HG02870 (cell line): ENCODE results near the gene ZC3HAV1.
"Not testable (repeated sequence)": the region's sequence is repeated elsewhere in the genome, so short reads cannot be mapped to it uniquely, and the experiment has no call there.

Experiments
- ATAC-seq: cut with Tn5 transposase; IDR thresholded peaks from one replicate; pipeline ENCODE4 v1.9.1; 2021; ENCODE audit warnings: mild to moderate bottlenecking, moderate library complexity; ENCODE audit not compliant: unreplicated experiment

Gene ZC3HAV1

DNA sequence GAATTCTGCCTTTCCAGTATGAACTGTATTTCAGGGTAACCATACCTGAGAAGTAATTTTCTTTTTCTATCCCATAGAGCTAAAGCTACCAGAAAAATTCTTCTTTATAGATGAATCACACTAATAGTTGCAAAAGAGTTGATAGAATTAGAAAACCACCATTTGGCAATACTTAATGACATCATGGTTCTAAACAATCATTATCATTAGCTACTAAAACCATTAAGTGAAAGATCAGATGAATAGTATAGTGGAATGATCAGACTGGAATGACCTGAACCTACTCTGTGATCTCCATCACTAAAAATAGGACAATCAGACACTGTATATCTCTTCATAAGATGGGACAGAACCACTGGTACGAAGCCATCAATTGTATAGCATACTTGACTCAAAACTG is 53.8 kb downstream of the ZC3HAV1 start:
- no peak for ATAC-seq

DNA sequence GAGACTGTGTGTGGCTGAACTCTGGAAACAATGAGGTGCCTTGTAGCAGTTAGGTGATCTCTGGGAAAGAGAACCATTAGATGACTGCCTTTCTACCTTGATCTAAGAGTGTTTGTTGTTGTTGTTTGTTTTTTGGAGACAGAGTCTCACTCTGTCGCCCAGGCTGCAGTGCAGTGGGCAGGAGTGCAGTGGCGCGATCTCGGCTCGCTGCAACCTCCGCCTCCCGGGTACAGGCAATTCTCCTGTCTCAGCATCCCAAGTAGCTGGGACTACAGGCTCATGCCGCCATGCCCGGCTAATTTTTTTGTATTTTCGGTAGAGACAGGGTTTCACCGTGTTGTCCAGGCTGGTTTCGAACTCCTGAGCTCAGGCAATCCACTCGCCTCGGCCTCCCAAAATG is 54.9 kb downstream of the ZC3HAV1 start:
- not testable (repeated sequence) for ATAC-seq

DNA sequence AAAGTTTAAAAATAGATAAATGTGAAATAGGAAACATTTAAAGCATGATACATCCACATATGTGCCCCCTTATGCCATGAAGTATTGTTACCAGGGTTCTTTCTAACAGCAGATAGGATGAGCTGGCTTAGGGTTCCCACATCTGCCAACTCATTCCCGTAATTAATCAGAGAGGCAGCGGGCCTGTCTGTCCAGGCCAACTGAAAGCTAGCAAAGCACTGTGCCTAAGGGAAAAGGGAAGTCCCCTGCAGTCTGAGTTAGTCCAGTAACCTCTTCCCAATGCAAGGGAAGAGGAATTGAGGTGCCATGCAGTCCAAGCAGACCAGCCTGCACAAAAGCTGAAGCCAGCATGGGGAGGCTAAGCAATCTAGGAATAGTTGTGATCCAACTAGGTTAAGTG is 55.4 kb downstream of the ZC3HAV1 start:
- ATAC-seq: no peak

- ATAC-seq: no peak
These were observed 57.9 kb downstream of the ZC3HAV1 start for GRCh38 chr7:139051655-139052054.

DNA sequence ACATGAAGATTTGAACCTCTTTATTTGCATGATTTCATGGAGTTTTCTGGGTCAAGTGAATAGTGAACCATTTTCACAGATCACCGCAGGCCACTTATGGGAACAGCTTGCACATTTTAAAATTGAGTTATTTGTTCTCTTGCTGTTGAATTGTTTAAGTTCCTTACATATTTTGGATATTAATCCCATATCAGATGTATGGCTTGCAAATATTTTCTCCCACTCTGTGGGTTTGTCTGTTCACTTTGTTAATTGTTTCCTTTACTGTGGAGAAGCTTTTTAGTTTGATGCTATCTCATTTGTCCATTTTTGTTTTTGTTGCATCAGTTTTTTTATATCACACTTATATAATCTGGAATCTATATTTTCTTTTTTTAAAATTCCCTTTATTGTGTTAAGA is 59.6 kb downstream of the ZC3HAV1 start:
- ATAC-seq: no peak

DNA sequence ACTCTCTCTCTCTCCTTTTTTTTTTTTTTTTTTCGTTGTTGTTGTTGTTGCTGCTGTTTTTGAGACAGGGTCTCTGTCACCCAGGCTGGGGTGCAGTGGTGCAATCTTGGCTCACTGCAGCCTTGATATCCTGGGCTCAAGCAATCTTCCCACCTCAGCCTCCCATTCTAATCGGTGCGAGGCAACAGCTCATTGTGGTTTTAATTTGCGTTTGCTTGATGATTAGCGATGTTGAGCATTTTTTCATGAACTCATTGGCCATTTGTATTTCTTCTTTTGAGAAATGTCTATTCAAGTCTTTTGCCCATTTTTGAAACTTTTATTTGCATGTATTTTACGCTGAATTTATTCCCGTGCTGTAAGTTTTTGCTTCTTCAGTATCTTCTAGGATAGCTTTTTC is 60.4 kb downstream of the ZC3HAV1 start:
- no peak for ATAC-seq

GRCh38 chr7:139047970-139048369 is 61.5 kb downstream of the ZC3HAV1 start:
- ATAC-seq: no peak

GRCh38 chr7:139046143-139046542 is 63.4 kb downstream of the ZC3HAV1 start:
- ATAC-seq: no peak

DNA sequence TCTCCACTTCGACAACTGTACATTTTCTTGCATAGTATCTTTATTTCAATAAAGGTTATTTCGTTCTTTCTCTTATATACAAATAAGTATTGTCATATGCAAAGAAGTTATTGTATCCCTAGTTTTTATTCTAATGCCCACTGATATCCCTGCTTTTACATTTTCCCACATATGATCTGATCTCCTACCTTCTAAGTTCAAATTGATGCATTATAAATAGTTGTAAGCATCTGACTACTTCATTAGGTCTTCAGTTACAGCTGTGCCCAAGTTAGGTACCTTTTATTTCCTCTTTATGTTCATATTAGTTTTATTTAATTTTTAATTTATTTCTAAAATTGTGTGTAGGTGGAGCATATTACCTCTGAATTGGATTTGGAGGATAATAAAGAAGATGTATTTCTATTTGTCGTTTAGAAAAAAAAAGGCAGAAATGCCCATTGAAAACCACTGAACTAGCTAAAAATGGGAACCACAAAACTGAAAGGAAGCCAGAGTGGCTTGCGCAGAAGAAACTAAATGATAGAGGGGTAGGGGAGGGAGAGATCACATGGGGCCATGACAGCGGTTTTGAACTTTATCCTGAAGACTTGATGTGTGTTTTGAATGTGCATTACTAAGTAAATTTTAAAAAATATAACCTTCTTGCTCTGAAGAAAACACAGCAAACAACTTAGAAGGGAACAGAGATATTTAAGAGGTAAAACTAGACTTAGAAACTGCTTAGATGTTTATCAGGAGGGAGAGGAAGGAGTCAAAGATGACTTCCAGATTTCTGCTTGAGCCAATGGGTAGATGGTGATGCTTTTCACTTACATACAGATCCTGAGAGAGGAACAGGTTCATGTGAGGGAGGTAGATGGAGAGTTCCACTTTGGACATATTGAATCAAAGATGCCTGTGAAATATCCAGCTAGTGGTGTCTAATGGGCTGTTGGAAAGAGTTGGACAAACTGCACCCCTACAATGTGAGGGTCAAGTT is 64.4 kb downstream of the ZC3HAV1 start:
- no peak for ATAC-seq

GRCh38 chr7:139043823-139044812 is 65.4 kb downstream of the ZC3HAV1 start:
- ATAC-seq: no peak

DNA sequence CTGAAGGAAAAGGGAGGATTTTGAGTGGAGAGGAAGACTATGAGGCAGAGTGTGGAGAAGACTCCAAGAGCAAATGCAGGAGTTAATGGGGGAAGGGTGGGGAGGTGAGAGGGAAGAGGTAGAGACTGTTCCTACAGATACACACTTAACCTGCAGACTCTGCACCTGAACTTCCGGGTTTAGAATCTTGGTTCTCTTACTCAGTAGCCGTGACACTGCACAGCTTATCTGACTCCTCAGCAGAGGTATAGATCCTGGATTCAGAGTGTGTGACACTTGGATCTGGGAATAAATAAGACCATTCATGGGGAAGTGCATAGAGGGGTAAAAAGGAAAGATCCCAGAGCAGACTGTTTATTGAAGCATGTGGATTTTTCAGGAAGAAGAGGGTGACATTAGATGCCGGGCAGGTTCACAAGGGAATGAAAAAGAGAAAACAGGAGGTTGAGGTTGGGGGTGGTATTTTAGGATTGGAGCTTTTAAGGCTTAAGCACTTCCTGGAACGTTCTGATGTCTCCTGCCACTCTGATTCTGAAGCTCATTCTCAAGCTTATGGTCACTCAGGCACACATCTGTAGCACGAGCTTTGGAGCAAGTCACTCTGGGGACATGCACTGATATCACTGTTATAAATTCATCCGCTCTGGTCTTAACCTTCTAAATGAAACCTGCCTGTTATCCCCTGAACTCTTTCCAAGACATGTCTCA is 68.0 kb downstream of the ZC3HAV1 start:
- ATAC-seq: no peak

GRCh38 chr7:139038691-139039090 is 70.8 kb downstream of the ZC3HAV1 start:
- ATAC-seq: no peak

- no peak for ATAC-seq
These were observed 72.6 kb downstream of the ZC3HAV1 start for GRCh38 chr7:139036901-139037300.

GRCh38 chr7:139035586-139036353 is 73.8 kb downstream of the ZC3HAV1 start, which contains the start of gene ZC3HAV1L:
Gene ZC3HAV1L (minus strand): TSS chr7:139036042. CDS start chr7:139036017, 25 bp downstream.
- peak; percentile 88 for ATAC-seq

- ATAC-seq: peak; percentile 33
These were observed 74.5 kb downstream of the ZC3HAV1 start for GRCh38 chr7:139034855-139035585.

DNA sequence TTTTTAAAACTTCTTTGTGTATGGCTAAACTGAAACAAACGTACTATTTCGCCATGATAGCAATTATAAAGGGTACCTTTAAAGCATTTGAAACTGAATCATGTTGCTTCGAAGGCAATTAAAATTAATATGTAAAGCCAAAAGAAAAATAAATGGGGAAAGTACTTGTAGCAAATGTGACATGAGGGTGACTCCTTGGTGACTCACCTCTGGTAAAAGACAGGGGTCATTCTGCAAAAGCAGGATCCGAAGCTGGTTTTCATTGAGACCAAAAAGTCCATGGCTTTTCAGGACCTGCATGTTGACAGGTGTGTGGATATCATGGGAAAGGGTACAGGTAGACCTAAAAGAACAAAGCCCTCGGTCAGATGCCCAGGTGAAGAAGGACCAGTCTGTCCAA is 75.2 kb downstream of the ZC3HAV1 start:
- no peak for ATAC-seq

DNA sequence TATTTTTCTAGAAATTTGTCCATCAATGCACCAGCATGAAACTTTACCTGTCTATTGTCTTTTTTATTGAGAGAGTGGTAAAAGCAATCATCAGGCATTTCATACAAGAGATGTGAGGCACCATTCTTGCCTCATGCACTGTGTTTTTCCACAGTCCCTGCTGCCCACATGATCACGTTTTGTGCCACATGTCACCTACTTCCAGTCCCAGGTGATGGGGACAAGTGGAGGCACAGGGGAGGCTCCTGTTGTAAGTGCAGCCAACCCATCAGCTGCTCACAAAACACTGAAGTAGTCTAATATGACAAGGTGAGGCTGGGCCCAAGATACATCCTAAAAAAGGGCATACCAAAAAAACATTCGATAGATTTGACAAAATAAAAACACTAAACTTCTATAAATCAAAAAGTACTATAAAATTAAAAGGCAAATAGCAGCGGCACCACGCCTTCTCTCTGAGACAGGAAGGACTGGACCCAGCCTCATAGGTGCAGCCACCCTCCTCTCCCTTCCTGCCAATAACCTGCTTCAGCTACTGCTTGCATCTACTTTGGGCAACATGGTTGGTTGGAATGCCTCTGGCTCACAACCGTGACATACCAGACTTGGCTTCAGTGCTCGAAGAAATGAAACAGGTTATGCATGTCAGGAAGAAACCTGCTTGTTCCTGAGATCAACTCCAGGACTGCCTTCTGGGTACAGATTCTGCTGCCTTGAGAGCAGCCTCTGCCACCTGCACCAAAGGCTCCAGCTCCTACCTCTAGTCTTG is 76.0 kb downstream of the ZC3HAV1 start:
- ATAC-seq: no peak

DNA sequence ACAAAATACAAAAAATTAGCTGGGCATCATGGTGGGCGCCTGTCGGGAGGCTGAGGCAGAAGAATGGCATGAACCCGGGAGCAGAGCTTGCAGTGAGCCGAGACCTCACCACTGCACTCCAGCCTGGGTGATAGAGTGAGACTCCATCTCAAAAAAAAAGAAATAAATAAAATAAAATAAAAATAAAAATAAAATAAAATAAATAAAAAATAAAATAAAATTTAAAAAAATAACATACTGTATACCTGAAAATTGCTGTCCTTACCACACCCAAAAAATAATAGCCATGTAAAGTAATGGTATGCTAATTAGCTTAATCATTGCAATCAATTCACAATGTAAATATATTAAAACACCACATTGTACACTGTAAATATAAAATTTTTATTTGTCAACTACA is 77.0 kb downstream of the ZC3HAV1 start:
- ATAC-seq: no peak

- no peak for ATAC-seq
These were observed 80.2 kb downstream of the ZC3HAV1 start for GRCh38 chr7:139029353-139029752.
